ENCODE results near the gene ZWILCH.

- TF ChIP-seq, protein P1, sequence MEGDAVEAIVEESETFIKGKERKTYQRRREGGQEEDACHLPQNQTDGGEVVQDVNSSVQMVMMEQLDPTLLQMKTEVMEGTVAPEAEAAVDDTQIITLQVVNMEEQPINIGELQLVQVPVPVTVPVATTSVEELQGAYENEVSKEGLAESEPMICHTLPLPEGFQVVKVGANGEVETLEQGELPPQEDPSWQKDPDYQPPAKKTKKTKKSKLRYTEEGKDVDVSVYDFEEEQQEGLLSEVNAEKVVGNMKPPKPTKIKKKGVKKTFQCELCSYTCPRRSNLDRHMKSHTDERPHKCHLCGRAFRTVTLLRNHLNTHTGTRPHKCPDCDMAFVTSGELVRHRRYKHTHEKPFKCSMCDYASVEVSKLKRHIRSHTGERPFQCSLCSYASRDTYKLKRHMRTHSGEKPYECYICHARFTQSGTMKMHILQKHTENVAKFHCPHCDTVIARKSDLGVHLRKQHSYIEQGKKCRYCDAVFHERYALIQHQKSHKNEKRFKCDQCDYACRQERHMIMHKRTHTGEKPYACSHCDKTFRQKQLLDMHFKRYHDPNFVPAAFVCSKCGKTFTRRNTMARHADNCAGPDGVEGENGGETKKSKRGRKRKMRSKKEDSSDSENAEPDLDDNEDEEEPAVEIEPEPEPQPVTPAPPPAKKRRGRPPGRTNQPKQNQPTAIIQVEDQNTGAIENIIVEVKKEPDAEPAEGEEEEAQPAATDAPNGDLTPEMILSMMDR (conservative IDR thresholded peaks at IDR 0.05 in 1 of 2, IDR thresholded peaks at IDR 0.05 in 1 of 2; ENCODE audit: low read depth in 1 of 2, low read length in 2 of 2) = no peak
- no peak for TF ChIP-seq EZH2 (IDR thresholded peaks at IDR 0.05; ENCODE audit: low read length, missing control alignments)
Measured at GRCh38 chr15:66573719-66574595, 68.8 kb downstream of the ZWILCH start.
